IPS DF 4.7 (cell line): ENCODE results near the gene MICAL2.
A peak's percentile ranks its signal among the peaks of the same experiment; 100 is the strongest.

ENCODE experiments used
- DNase-seq: peaks from one replicate; pipeline ENCODE4 v3.0.0-alpha.2; 2013; ENCODE audit warnings: low spot score; ENCODE audit errors: extremely low read depth

Gene MICAL2

GRCh38 chr11:12224537-12224893 lies 114.1 kb downstream of the MICAL2 start:
- DNase-seq, result no peak

GRCh38 chr11:12225046-12225739 lies 114.8 kb downstream of the MICAL2 start:
- DNase-seq, result no peak

GRCh38 chr11:12226093-12226492 lies 115.7 kb downstream of the MICAL2 start:
- no peak for DNase-seq

- no peak for DNase-seq
Measured at GRCh38 chr11:12229450-12230229, 119.2 kb downstream of the MICAL2 start.

- no peak for DNase-seq
Measured at GRCh38 chr11:12232160-12232559, 121.8 kb downstream of the MICAL2 start.

GRCh38 chr11:12232817-12233601 lies 122.6 kb downstream of the MICAL2 start:
- no peak for DNase-seq

- DNase-seq, result no peak
Measured at GRCh38 chr11:12233602-12233925, 123.2 kb downstream of the MICAL2 start.

GRCh38 chr11:12234221-12234620 lies 123.8 kb downstream of the MICAL2 start:
- DNase-seq, result no peak

GRCh38 chr11:12235080-12235479 lies 124.7 kb downstream of the MICAL2 start:
- DNase-seq, result no peak

GRCh38 chr11:12235553-12235946 lies 125.2 kb downstream of the MICAL2 start:
- no peak for DNase-seq

GRCh38 chr11:12235947-12236743 lies 125.8 kb downstream of the MICAL2 start:
- DNase-seq, result peak; percentile 30

GRCh38 chr11:12236744-12237101 lies 126.3 kb downstream of the MICAL2 start:
- no peak for DNase-seq

GRCh38 chr11:12237381-12237784 lies 127.0 kb downstream of the MICAL2 start:
- DNase-seq, result no peak

GRCh38 chr11:12238420-12238819 lies 128.0 kb downstream of the MICAL2 start:
- no peak for DNase-seq

- DNase-seq, result no peak
Measured at GRCh38 chr11:12239396-12239795, 129.0 kb downstream of the MICAL2 start.

- DNase-seq, result no peak
Measured at GRCh38 chr11:12239804-12240371, 129.5 kb downstream of the MICAL2 start.

- no peak for DNase-seq
Measured at GRCh38 chr11:12240677-12241076, 130.3 kb downstream of the MICAL2 start.

GRCh38 chr11:12241401-12241800 lies 131.0 kb downstream of the MICAL2 start:
- no peak for DNase-seq

- DNase-seq, result no peak
Measured at GRCh38 chr11:12241971-12242672, 131.7 kb downstream of the MICAL2 start.

- no peak for DNase-seq
Measured at GRCh38 chr11:12242966-12243365, 132.6 kb downstream of the MICAL2 start.

GRCh38 chr11:12243486-12243885 lies 133.1 kb downstream of the MICAL2 start:
- no peak for DNase-seq
